T-helper 1 cell treated with Interleukin-12 subunit alpha and Interleukin-12 subunit beta and Interleukin-4 antibody, amounts not matched to agents 30 ng/mL and 1 ng/mL, for 36 hours (primary cell): ENCODE measurements around the gene NUDT14. TPM values are rescaled to one million over a fixed set of nuclear protein-coding genes. Genes with fewer than 3 reads are reported as not detected.

Source experiments
- intact Hi-C: fragments of 100-400 bp; cut with micrococcal nuclease; formaldehyde crosslinking; loops from one replicate; pipeline ENCODE4 v1.15.1; 2024
- total RNA-seq: library from RNA; stranded (reverse); gene quantifications from 2 replicates; pipeline ENCODE4 v1.2.3, GENCODE V29; 2022

NUDT14 gene
- total RNA-seq, 1 donor from 2014 or later = 34.0 TPM

DNA sequence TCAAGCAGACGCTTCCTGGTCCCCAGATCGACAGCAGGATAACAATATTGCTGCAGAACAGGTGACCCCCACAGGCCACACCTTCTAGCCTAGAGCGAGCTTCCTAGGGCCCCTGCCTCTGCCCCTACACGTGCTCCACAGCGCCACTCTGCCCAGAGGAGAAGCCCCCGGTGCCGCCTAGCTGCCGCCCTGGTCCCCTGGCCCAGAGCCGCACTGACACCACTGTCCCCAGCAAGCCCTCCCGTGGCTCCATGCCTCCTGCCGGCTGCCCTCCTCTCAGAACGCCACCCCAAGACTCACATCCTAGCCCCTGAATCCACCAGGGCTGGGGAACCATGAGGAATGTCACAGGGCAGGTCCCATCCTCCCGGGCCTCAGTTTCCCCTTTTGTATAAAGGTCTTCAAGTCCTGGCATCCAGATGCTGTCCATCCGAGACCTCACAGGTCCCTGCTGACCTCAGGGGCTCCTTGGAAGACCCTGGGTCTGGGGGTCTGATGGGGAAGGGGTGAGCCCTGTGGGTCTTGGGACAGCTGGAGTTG, 43.6 kb downstream of the NUDT14 start:
- intact Hi-C loops = no loop called here

DNA sequence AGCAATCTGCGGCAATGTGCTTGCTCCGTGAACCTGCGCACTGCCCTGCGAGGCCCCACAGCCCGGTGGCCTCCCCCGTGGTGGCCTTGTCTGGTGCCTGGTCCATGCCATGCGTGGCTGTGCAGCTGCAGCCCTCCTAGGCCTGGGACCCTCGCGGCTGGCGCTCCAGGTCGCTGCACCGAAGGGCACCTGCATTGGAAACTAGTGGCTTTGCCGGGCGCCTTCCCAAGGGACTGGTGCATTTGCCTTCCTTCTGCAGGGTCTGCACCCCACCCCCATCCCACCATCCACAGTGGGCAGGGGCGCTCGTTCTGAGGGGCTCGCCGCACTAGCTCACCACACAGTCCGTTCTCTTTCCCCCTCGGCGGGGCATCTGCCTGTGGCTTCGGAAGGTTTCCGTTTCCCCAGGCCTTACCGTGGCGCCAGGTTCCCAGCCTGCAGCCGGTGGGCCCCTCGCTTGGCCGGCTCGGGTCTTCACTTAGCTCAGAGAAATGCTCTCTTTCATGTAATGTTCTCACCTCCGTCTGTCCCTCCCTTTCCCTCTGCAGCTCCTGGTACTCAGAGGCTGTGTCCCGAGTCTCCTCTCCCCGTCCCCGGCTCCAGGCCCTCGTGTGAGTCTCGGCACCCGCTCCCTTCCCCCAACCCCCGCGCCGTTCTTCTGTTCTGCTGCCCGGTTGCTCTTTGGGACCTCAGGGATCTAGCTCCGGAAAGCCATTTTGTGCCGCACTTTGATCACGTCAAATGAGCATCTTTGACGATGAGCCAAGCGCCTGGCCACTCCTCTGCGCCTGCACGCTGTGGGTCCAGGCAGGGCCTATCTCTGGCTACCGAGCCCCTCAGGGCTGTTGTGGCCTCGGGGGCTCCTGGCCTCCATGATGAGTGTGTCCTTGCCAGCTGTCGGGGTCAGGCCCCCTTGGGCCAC, 44.5 kb downstream of the NUDT14 start:
- intact Hi-C loops = no loop called here

DNA sequence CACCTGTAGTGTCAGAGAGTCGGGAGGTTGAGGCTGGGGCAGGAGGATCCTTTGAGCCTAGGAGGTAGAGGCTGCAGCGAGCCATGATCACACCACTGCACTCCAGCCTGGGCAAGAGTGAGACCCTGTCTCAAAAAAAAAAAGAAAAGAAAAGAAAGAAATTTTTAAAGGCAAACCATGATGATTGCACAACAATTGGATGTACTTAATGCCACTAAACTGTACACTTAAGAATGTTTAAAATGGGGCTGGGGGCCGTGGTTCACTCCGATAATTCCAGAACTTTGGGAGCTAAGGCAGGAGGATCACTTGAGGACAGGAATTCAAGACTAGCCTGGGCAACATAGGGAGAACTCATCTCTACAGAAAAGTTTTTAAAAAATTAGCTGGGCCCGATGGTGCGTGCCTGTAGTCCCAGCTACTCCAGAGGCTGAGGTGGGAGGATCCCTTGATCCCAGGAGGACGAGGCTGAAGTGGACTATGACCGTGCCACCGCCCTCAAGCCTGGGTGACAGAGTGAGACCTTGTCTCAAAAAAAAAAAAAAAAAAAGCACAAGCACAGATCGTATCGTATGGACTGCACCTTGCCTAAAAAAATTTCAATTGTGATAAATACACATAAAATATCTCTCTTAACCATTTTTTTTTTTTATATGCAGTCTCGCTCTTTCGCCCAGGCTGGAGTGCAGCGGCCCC, 45.3 kb downstream of the NUDT14 start:
- intact Hi-C loops = no loop called here

GRCh38 chr14:105132921-105133654, 48.0 kb downstream of the NUDT14 start:
- intact Hi-C loops = no loop called here

DNA sequence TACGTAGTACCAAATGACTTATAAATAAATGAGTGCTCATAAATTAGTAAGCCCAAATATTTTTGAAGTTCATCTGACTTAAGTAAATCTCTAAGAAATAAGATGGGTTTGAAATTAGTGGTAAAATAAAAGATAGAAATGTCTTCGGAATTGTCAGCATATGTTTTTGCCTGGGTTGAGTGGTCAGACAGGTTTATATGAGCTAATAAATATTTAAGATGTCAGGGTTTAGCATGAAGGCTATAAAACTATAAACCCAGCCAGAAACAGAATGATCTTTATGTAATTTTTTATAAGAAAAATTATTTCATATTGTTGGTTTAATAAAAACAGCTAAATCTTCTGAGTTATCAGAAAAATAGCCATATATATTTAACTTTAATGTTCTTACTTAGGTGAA, 49.9 kb downstream of the NUDT14 start:
- intact Hi-C loops = no loop called here

DNA sequence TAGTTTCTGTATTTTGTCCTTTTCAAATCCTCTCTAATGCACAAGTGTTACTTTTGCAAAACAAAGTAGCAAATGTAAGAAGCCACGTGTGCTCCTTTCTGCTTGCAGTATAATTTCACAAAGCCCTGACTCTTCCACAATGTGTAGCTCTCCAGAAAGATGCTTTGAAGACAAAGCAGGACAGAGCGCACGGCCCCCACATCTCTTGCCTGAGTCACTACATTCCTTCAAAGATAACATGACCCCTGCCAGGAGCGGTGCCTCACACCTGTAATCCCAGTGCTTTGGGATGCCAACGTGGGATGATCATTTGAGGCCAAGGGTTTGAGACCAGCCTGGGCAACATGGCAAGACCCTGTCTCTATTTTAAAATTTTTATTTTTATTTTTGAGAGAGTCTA, 53.1 kb downstream of the NUDT14 start:
- intact Hi-C loops = no loop called here

DNA sequence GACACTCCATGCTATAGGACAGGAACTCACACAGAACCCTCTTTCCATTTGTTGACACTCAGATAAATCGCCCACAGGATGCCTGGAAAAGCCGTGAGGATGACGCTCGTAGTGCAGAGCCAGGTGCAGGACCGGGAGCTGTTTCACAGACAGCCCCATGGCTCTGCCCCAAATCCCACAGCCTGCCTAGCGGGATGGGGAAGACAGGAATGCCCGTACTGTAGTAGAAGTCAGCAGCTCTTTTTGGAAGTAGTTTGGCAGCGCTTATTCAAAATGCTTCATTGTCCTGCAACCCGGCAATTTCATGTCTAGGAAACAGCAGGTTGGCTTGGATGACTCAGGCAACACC, 54.2 kb downstream of the NUDT14 start:
- intact Hi-C loops = no loop called here

DNA sequence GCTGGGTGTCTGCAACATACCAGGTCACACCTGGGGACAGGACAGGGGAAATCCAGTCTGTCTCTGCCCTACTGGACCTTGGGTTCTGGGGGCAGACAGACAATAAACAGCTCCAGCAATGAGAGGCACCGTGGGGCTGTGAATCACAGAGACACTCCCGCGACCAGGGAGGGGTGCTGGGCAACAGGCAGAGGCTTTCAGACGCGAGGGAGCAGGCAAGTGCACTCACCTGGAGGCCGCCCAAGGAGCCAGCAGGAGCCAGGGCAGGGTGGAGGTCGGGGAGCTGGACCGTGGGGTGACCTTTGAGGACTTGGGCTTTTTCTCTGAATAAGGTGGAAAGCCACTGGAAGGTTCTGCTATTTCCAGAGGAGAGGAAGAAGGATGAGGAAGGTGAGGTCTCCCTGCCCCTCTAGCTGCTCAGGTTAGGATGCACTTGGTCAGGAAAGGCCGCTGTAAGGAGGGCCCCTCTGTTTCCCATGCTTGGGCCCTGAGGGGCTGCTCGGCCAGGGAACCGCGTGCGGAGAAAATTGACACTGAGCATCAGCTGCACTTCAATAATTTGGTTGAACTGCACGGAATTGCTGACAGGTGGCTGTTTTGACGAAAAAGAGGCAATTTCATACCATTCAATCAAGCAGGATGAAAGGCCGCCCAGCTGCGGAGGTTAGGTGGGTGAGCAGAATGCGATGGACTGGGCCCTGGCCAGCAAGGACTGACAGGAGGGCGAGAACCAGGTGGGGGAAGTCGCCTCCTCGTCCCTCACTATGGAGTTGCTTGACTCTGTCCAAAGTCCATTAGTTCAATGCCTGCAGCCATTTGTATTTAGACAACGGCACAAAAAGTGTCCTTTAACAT, 54.8 kb downstream of the NUDT14 start:
- intact Hi-C loops = no loop called here

DNA sequence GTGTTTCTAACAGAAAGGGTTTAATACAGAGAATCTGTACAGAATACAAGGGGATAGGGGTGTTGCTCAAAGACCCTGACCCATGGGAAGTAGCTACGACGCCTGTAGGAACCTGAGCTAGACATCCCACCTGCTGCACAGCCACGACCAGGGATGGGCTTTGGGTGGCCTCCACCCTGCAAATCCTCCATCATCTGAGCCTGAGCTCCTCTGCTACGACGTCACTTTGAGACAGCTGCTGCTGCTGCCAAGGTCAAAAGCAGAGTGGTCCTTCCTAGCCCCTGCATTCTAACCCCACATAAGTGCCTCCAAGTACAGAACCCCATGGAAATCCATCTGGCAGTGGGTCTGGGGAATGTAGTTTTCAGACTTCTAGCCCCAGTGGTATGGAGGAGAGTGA, 56.3 kb downstream of the NUDT14 start:
- intact Hi-C loops = no loop called here

- intact Hi-C loops = no loop called here
These were observed 56.9 kb downstream of the NUDT14 start for GRCh38 chr14:105123981-105124765.

DNA sequence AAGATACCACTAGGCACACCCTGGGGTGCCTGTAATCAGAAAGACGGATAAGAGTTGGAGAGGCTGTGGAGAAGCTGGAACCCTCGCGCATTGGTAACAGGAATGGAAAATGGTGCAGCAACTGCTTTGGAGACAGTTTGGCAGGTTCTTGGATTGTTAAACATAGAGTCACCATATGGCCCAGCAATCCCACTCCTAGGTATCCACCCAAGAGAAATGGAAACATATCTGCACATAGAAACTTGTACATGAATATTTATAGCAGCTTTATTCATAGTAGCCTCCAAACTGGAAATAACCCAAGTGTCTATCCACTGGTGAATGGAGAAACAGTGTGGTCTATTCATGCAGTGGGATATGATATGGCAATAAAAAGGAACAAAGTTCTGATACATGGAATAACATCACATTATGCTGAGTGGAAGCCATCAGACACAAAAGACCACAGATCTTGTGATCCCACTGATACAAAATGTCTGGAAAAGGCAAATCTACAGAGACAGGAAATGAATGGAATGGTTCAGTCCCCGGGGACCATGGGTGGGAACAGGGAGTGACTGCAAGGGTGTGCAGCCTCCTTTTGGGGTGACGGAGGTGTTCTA, 57.9 kb downstream of the NUDT14 start:
- intact Hi-C loops = no loop called here

Other genes with a start within 250 kb of the NUDT14 start
- 0.07 TPM in 2 replicates for gene AHNAK2, start 202.9 kb downstream of the NUDT14 start, total RNA-seq
- gene CLBA1, start 195.5 kb downstream of the NUDT14 start, total RNA-seq = 0.63 and 0.69 TPM in 2 replicates
- 47.4 and 54.3 TPM in 2 replicates for gene CDCA4, start 160.2 kb downstream of the NUDT14 start, total RNA-seq
- 48.6 and 48.8 TPM in 2 replicates for gene GPR132, start 115.9 kb downstream of the NUDT14 start, total RNA-seq
- gene JAG2, start 12.5 kb downstream of the NUDT14 start, total RNA-seq = 7.2 and 7.9 TPM in 2 replicates
- gene BTBD6, start 67.2 kb upstream of the NUDT14 start, total RNA-seq = 39.7 and 39.9 TPM in 2 replicates
- 49.4 and 50.6 TPM in 2 replicates for gene BRF1, start 119.7 kb upstream of the NUDT14 start, total RNA-seq
- 33.3 and 35.8 TPM in 2 replicates for gene PACS2, start 133.4 kb upstream of the NUDT14 start, total RNA-seq
- gene TEX22, start 217.2 kb upstream of the NUDT14 start, total RNA-seq = 4.3 and 4.5 TPM in 2 replicates
- 129 and 138 TPM in 2 replicates for gene MTA1, start 238.5 kb upstream of the NUDT14 start, total RNA-seq